Activated T-cell treated with anti-CD3 and anti-CD28 coated beads, Interleukin-2, amount 50 U/mL, for 24 hours (primary cell): ENCODE results near the gene ASPHD1.
"Not testable (repeated sequence)": the region's sequence is repeated elsewhere in the genome, so short reads cannot be mapped to it uniquely, and the experiment has no call there.

Experiments
- DNase-seq: peaks from one replicate; pipeline ENCODE4 v3.0.0-alpha.2; 2020
- H3K27ac Mint-ChIP-seq: 2 replicates; pipeline ENCODE4 v1.8.0; 2020; ENCODE audit warnings: mild to moderate bottlenecking, mixed read lengths
- H3K27me3 Mint-ChIP-seq: 2 replicates; pipeline ENCODE4 v1.8.0; 2020; ENCODE audit warnings: mixed read lengths
- H3K36me3 Mint-ChIP-seq: 2 replicates; pipeline ENCODE4 v1.8.0; 2020; ENCODE audit warnings: low read depth, mixed read lengths
- H3K4me1 Mint-ChIP-seq: 2 replicates; pipeline ENCODE4 v1.8.0; 2020; ENCODE audit warnings: low read depth, mixed read lengths
- H3K4me3 Mint-ChIP-seq: 2 replicates; pipeline ENCODE4 v1.8.0; 2020; ENCODE audit warnings: mild to moderate bottlenecking, moderate library complexity, mixed read lengths
- H3K9me3 Mint-ChIP-seq: 2 replicates; pipeline ENCODE4 v1.8.0; 2020; ENCODE audit warnings: mixed read lengths

ASPHD1 gene

DNA sequence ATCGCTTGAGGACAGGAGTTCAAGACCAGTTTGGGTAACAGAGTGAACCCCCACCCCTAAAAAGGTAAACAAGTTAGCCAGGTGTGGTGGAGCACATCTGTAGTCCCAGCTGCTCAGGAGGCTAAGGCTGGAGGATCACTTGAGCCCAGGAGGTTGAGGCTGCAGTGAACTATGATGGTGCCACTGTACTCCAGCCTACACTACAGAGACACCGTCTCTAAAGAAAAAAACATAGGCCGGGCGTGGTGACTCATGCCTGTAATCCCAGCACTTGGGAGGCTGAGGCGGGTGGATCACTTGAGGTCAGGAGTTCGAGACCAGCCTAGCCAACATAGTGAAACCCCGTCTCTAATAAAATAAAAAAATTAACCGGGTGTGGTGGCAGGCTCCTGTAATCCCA is 31.2 kb upstream of the ASPHD1 start:
- not testable (repeated sequence) for H3K36me3 Mint-ChIP-seq, H3K4me1 Mint-ChIP-seq, H3K27me3 Mint-ChIP-seq, H3K27ac Mint-ChIP-seq, H3K4me3 Mint-ChIP-seq, H3K9me3 Mint-ChIP-seq, DNase-seq

DNA sequence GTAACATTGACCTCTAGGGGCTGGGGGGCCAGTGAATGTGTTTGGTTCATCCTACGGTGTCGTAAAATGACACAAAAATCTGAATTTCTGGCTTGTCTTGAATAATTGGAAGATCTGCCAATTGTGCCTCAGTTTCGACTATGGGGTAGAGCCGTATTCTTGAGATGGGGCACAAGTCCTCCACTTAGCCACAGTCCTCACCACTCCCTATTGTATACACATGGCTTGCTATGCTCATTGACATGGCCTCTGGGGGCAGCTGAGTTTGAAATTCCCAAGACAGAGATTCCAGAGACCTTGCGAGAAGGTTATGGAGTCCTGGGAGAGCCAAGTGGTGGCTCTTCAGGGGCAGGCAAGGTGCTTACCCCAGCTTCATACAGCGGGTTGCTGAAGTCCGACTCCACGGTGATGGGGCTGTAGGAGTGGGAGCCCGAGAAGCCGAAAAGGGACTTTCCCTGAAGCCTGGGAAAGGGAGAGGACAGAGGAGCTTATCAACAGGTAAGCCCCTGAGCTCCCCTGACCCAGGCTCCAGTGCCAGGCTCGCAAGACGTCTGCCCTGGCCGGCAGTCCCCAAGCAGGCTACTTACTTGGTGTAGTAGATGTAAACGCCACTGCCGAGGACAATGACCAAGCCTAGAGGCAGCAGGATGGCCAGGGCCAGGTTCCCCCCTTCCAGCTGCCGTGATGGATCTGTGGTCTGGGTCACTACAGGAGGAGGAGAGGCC is 28.3 kb upstream of the ASPHD1 start:
- H3K27me3 Mint-ChIP-seq, result peaks cover 10% of the 10 kb centered on the region

DNA sequence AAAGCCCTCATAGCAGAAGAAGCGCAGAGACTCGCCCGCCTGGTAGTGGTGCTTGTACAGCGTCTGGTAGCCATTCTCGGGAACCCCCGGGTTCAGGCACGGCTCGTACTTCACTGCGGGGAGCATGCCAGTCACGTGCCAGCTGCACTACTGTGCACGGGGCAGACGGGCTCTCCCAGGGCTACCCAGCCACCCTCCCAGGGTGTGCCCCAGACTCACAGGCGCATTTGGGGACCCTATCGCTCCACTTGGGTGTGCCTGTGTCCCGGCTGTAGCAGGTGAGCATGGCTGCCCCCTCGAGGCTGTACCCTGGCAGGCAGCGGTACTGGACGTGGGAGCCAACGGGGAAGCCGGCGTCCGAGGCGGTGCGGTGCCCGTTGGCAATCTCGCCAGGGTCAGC is 27.0 kb upstream of the ASPHD1 start:
- Mint-ChIP-seq H3K36me3 (no peaks in the 10 kb centered on the region), H3K4me1 (peaks cover 16% of the 10 kb centered on the region), H3K27me3 (peaks cover 24% of the 10 kb centered on the region), H3K4me3 (no peak overlapping the region), H3K9me3 (no peaks in the 10 kb centered on the region), H3K27ac (no peak overlapping the region)
- DNase-seq, result no peak

More for the DNA sequence above, 28.3 kb upstream of the ASPHD1 start:
- DNase-seq, result no peak
- H3K36me3 Mint-ChIP-seq, result no peaks in the 10 kb centered on the region
- peaks cover 7% of the 10 kb centered on the region for H3K4me1 Mint-ChIP-seq
- no peak overlapping the region for H3K27ac Mint-ChIP-seq
- H3K9me3 Mint-ChIP-seq, result no peaks in the 10 kb centered on the region
- no peak overlapping the region for H3K4me3 Mint-ChIP-seq

DNA sequence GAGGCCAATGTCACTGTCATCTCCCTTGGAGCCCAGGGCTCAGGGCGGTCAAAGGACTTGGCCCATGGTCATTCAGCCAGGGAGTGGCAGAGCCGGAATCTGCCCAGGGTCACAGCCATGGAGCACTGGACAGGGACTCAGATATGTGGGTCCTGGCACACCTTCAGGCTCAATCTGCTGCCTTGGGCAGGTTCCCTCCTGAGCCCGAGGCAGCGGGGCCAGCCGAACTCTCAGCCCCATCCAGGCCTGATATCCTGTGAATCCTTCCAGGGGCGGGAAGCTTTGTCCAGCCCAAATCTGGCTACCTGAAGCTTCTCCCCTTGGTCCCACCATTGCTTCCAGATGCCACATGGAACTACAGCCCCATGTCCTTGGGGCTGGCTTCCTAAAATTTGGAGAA is 25.1 kb upstream of the ASPHD1 start:
- H3K9me3 Mint-ChIP-seq, result no peaks in the 10 kb centered on the region

DNA sequence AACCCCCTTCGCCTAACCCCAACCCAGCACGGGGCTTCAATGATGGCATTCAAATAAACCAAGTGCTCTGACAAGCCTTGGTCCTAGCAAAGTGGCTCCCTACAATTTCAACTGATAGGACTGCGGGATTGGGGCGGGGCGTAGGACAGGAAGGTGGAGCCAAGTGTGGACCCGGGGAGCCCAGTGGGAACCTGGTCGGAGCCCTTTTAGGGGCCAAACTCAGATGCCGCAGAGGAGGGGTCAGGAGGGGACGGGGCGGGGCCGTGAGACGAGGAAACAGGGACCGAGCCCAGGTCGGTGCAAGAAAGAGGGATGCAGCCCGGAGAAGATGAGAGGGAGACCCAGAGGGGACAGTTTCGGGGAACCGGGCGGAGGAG is 24.1 kb upstream of the ASPHD1 start:
- H3K27me3 Mint-ChIP-seq, result peaks cover 37% of the 10 kb centered on the region

More for the DNA sequence above, 25.1 kb upstream of the ASPHD1 start:
- Mint-ChIP-seq H3K27ac (no peak overlapping the region), H3K27me3 (peaks cover 33% of the 10 kb centered on the region), H3K4me1 (peaks cover 16% of the 10 kb centered on the region), H3K36me3 (no peaks in the 10 kb centered on the region), H3K4me3 (no peak overlapping the region)
- DNase-seq, result no peak

DNA sequence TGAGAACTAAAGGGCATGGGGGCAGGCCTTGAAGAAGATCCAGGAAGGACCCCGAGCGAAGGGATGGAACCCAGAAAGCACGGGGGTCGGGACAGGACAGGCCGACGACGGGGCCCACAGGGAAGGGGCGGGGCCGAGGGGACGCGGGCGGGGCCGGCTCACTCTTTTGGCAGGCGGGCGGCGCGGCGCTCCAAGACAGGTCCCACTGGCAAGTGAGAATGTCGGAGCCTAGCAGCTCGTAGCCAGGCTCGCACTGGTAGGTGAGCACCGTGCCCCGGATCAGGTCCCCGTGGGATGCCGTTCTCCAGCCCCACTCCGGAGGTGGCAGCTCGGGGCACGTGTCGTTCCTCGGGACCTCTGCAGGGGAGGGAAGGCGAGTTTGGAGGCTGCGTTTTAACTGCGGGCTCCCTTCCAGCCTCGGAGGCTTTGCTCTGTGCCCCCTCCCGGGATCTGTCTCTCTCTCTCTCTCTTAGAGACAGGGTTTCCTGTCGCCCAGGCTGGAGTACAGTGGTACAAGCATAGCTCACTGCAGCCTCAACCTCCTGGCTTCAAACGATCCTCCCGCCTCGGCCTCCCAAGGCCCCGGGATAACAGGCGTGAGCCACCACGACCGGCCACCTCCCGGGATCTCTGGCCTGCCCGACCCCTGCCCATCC is 23.6 kb upstream of the ASPHD1 start:
- H3K4me1 Mint-ChIP-seq, result peaks cover 16% of the 10 kb centered on the region
- peak overlapping the region; percentile 65 for H3K4me3 Mint-ChIP-seq
- H3K36me3 Mint-ChIP-seq, result no peaks in the 10 kb centered on the region
- no peak overlapping the region for H3K27ac Mint-ChIP-seq
- H3K9me3 Mint-ChIP-seq, result no peaks in the 10 kb centered on the region
- H3K27me3 Mint-ChIP-seq, result peaks cover 38% of the 10 kb centered on the region
- peak; percentile 67 for DNase-seq

More for the DNA sequence above, 24.1 kb upstream of the ASPHD1 start:
- Mint-ChIP-seq H3K36me3 (no peaks in the 10 kb centered on the region), H3K9me3 (no peaks in the 10 kb centered on the region), H3K4me1 (peaks cover 16% of the 10 kb centered on the region), H3K4me3 (peak overlapping the region; percentile 65), H3K27ac (no peak overlapping the region)
- peak; percentile 38 for DNase-seq

DNA sequence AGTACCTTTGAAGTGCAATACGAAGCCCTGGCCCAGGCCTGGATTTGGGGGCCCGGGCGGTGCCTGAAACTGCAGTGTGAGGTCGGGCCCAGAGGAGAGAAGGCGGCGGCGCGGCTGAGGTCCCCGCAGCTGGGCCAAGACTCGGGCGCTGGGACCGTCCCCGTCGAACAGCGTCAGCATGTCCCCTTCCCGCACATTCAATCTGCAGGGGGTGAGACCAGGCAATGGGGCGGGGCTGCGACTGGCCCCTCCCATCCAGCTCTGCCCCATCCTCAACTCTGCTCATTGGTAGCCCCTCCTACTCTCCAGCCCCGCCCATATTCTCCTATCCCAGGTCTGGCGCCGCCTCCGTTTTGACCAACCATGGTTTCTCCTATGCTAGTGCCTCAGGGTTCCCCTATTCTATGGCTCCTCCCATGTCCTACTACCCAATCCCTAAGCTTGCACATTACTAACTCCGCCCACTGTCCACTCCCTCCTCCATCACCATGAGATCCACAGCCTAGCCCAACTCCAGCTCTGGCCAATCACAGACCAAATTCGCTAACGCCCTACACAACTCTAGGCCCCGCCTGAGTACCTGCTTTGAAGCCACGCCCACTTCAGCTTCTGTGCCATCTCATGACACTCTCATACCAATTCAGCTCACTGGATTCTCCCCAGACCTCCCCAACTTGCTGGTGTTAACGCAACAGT is 22.9 kb upstream of the ASPHD1 start:
- peak; percentile 62 for DNase-seq
- H3K27me3 Mint-ChIP-seq, result peaks cover 38% of the 10 kb centered on the region
- no peak overlapping the region for H3K27ac Mint-ChIP-seq
- no peaks in the 10 kb centered on the region for H3K9me3 Mint-ChIP-seq
- peaks cover 16% of the 10 kb centered on the region for H3K4me1 Mint-ChIP-seq
- no peaks in the 10 kb centered on the region for H3K36me3 Mint-ChIP-seq
- H3K4me3 Mint-ChIP-seq, result peak overlapping the region; percentile 1

DNA sequence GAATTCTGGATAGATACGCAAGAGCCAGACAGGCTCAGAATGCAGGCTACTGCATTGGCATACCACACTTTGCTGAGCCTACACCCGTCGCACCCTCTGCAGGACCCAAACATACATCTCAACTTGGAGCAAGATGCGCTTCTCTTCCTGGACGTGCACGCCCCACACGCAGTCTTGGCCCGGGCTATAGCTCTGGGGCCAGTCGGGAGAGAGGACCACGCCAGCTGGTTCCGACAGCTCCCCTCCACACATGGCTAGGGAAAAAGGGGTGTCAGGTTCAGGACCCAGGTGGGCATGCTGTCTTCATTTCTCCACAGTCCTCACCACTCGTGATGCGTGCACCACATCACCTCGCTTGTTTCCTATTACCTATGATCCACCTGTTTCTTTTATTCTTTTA is 22.1 kb upstream of the ASPHD1 start:
- no peak for DNase-seq
- Mint-ChIP-seq H3K4me1 (peaks cover 16% of the 10 kb centered on the region), H3K36me3 (no peaks in the 10 kb centered on the region), H3K27me3 (peaks cover 38% of the 10 kb centered on the region), H3K9me3 (no peaks in the 10 kb centered on the region), H3K27ac (no peak overlapping the region), H3K4me3 (no peak overlapping the region)

DNA sequence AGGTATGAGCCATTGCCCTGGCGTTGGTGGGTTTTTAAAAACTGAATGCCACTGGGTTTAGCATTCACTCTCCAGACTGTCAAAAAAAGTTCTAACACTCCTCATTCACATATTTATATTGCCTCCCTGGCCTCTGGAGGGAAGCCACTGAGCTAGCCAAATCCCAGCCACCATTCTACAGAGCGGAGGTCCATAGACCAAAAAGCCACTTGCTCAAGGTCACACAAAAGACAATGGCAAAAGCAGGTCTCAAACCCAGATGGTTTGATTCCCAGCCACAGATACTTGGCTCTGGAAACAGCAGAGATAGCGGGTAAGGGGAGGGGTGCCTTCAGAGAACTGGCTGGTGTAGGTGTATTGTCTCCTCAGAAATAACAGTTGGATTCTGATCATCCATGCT is 19.2 kb upstream of the ASPHD1 start:
- Mint-ChIP-seq H3K4me3 (no peak overlapping the region), H3K9me3 (no peaks in the 10 kb centered on the region), H3K4me1 (peaks cover 15% of the 10 kb centered on the region), H3K27me3 (peaks cover 34% of the 10 kb centered on the region), H3K27ac (no peak overlapping the region), H3K36me3 (no peaks in the 10 kb centered on the region)
- DNase-seq, result no peak

DNA sequence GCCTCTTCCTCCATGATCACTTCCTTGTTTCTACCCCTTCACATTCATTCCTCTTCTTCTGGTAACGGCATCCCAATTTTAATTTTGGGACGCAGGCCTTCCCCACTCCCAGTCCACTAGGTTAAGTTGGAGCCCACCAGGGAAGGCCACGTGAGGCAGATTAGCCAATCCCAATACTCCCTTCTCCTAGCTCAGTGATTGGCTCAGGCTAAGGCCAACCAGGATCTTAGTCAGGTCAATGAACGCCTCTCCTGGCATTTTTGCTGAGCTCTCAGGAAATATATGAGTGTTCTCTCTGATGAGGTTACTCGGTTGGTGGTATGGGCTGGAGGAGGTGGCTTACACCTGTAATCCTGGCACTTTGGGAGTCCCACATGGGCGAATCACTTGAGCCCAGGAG is 16.3 kb upstream of the ASPHD1 start:
- no peak for DNase-seq
- Mint-ChIP-seq H3K36me3 (no peaks in the 10 kb centered on the region), H3K4me3 (no peak overlapping the region), H3K27ac (no peak overlapping the region), H3K9me3 (no peaks in the 10 kb centered on the region), H3K27me3 (peaks cover 14% of the 10 kb centered on the region), H3K4me1 (no peaks in the 10 kb centered on the region)

DNA sequence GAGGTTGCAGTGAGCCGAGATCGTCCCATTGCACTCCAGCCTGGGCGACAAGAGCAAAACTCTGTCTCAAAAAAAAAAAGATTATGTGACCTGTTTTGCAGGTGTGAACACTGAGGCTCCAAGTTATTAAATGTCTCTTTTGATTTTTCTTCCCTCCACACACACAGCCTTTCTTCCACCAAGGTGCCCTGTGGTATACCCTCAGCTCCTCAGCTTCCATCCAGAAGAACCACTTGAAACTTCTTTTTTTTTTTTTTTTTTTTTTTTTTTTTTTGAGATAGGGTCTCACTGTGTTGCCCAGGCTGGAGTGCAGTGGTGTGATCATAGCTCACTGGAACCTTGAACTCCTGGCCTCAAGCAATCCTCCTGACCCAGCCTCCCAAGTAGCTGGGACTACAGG is 10.9 kb upstream of the ASPHD1 start:
- H3K4me3 Mint-ChIP-seq, H3K4me1 Mint-ChIP-seq, DNase-seq, H3K36me3 Mint-ChIP-seq, H3K9me3 Mint-ChIP-seq, H3K27me3 Mint-ChIP-seq, H3K27ac Mint-ChIP-seq: not testable (repeated sequence)

DNA sequence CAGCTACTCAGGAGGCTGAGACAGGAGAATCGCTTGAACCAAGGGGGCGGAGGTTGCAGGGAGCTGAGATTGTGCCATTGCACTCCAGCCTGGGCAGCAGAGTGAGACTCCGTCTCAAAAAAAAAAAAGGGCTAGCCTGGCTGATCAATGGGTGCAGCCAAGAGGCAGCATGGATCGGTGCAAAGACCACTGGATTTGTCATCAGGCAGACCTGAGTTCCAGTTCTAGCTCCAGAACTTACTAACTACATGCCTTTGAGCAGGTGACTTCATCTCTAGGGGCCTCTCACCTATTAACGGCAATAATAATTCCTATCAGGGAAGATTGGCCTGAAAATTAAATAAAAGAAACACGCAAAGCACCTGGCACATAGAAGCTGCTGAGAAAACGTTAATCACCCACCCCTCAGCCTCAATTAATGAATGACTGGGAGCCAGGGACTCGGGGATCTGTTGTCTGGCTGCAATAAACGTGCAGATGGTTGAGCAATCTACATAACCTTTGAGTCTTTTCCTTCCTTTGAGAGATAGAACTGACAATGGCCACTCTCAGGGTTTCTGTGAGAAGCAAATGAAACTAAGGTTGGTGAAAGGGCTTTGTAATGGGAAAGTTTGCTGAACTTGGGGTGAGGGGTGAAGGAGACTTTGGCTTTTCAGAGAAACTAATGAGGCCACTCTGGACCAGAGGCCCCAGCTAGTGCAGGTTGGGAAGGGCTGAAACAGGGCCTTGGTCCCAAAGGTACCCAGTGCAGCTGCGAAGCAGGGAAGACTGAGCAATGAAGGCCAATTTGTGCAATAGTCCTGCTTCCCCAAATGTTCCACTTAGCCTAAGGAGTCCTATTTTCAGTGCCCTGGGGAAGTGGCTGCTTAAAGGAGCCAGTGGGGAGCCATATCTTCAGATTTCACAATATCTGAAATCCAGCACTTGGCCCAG is 8.5 kb upstream of the ASPHD1 start:
- no peaks in the 10 kb centered on the region for H3K4me1 Mint-ChIP-seq
- no peak overlapping the region for H3K4me3 Mint-ChIP-seq
- peaks cover 7% of the 10 kb centered on the region for H3K27me3 Mint-ChIP-seq
- DNase-seq, result no peak
- no peaks in the 10 kb centered on the region for H3K9me3 Mint-ChIP-seq
- H3K36me3 Mint-ChIP-seq, result no peaks in the 10 kb centered on the region
- H3K27ac Mint-ChIP-seq, result no peak overlapping the region

DNA sequence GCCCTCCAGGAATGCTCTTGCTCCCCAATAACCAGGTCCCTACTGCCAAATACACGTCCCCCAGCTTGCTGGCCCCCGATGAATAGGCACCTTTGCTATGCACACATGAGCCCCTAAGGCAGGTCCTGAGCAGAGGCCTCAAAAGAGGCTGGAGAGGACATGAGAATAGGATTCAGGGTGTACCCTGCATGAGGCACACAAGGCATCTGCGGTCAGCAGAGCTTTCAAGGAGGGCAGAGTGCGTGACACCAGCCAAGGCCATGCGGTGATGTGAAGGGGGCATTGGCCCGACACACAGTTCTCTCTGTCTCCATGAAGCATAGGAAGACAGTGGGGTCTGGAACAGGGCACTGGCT is 7.9 kb upstream of the ASPHD1 start:
- no peak overlapping the region for H3K27ac Mint-ChIP-seq
- DNase-seq, result no peak
- peaks cover 10% of the 10 kb centered on the region for H3K27me3 Mint-ChIP-seq
- H3K4me3 Mint-ChIP-seq, result no peak overlapping the region
- no peaks in the 10 kb centered on the region for H3K36me3 Mint-ChIP-seq
- no peaks in the 10 kb centered on the region for H3K9me3 Mint-ChIP-seq
- no peaks in the 10 kb centered on the region for H3K4me1 Mint-ChIP-seq

DNA sequence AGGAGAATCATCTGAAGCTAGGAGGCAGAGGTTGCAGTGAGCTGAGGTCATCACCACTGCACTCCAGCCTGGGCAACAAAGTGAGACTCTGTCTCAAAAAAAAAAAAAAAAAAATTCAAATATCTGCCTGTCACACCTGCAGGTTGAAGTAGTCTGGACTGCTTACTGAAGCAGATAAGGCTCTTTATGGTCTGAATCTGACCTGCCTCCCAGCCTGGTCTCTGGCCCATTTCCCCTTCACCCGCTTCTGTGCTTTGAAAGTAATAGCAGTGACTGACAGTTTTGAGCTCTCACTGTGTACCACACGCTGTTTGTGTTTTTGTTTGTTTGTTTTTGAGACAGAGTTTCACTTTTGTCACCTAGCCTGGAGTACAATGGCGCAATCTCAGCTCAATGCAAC is 6.7 kb upstream of the ASPHD1 start:
- Mint-ChIP-seq H3K36me3 (no peaks in the 10 kb centered on the region), H3K9me3 (no peaks in the 10 kb centered on the region), H3K4me3 (no peak overlapping the region), H3K4me1 (peaks cover 2% of the 10 kb centered on the region), H3K27me3 (peaks cover 21% of the 10 kb centered on the region), H3K27ac (no peak overlapping the region)
- no peak for DNase-seq
